WTC11 (cell line): ENCODE measurements around the gene EFCAB13. TPM values are rescaled to one million over a fixed set of nuclear protein-coding genes. Genes with fewer than 3 reads are reported as not detected.
A peak's percentile ranks its signal among the peaks of the same experiment; 100 is the strongest.

ENCODE experiments used
- ATF1 ChIP-seq: sonication (generic); formaldehyde crosslinking; IDR thresholded peaks from 2 replicates; pipeline ENCODE4 v1.8.1; 2023; ENCODE audit warnings: mild to moderate bottlenecking, moderate library complexity, missing genetic modification reagents
- CREM ChIP-seq: sonication (generic); formaldehyde crosslinking; IDR thresholded peaks from 2 replicates; pipeline ENCODE4 v1.8.1; 2022; ENCODE audit warnings: mild to moderate bottlenecking, missing genetic modification reagents, moderate library complexity
- GRHL2 ChIP-seq: fragments of 250-450 bp; sonication (Bioruptor Pico); IDR thresholded peaks from 2 replicates; pipeline ENCODE4 v1.8.0; 2022; ENCODE audit warnings: mild to moderate bottlenecking, moderate library complexity; ENCODE audit not compliant: insufficient replicate concordance, severe bottlenecking
- IRF2 ChIP-seq: sonication (generic); formaldehyde crosslinking; IDR thresholded peaks from 2 replicates; pipeline ENCODE4 v1.8.0; 2022; ENCODE audit warnings: low read depth, missing genetic modification reagents, borderline replicate concordance
- JUN ChIP-seq: sonication (generic); formaldehyde crosslinking; IDR thresholded peaks from 2 replicates; pipeline ENCODE4 v1.8.0; 2023; ENCODE audit warnings: mild to moderate bottlenecking, missing genetic modification reagents
- KAT7 ChIP-seq: sonication (generic); formaldehyde crosslinking; IDR thresholded peaks from 2 replicates; pipeline ENCODE4 v1.8.1; 2023; ENCODE audit warnings: missing genetic modification reagents, mild to moderate bottlenecking, borderline replicate concordance
- MYBL2 ChIP-seq: sonication (generic); formaldehyde crosslinking; IDR thresholded peaks from 2 replicates; pipeline ENCODE4 v1.8.1; 2023; ENCODE audit warnings: mild to moderate bottlenecking, moderate library complexity, missing genetic modification reagents
- NR1H2 ChIP-seq: sonication (generic); formaldehyde crosslinking; IDR thresholded peaks from 2 replicates; pipeline ENCODE4 v1.9.0; 2021; ENCODE audit warnings: mild to moderate bottlenecking, moderate library complexity, missing genetic modification reagents
- PRRX2 ChIP-seq: fragments of 250-450 bp; sonication (Bioruptor Pico); IDR thresholded peaks from 2 replicates; pipeline ENCODE4 v1.8.0; 2021; ENCODE audit warnings: mild to moderate bottlenecking
- RELA ChIP-seq: sonication (generic); formaldehyde crosslinking; IDR thresholded peaks from 2 replicates; pipeline ENCODE4 v1.8.1; 2022; ENCODE audit warnings: missing genetic modification reagents, mild to moderate bottlenecking, borderline replicate concordance
- RORB ChIP-seq: fragments of 250-450 bp; sonication (Bioruptor Pico); IDR thresholded peaks from 2 replicates; pipeline ENCODE4 v1.9.0; 2021; ENCODE audit warnings: mild to moderate bottlenecking
- SMAD3 ChIP-seq: sonication (generic); formaldehyde crosslinking; IDR thresholded peaks from 2 replicates; pipeline ENCODE4 v1.8.0; 2022; ENCODE audit warnings: missing genetic modification reagents, mild to moderate bottlenecking, borderline replicate concordance
- SMAD4 ChIP-seq: sonication (generic); formaldehyde crosslinking; IDR thresholded peaks from 2 replicates; pipeline ENCODE4 v1.8.0; 2022; ENCODE audit warnings: mild to moderate bottlenecking, missing genetic modification reagents
- SOX15 ChIP-seq: fragments of 250-450 bp; sonication (Bioruptor Pico); IDR thresholded peaks from 2 replicates; pipeline ENCODE4 v1.9.0; 2021; ENCODE audit warnings: mild to moderate bottlenecking
- SP1 ChIP-seq: sonication (generic); formaldehyde crosslinking; conservative IDR thresholded peaks from 2 replicates; pipeline ENCODE4 v1.8.1; 2022; ENCODE audit warnings: missing genetic modification reagents
- TP53 ChIP-seq: sonication (generic); formaldehyde crosslinking; IDR thresholded peaks from 2 replicates; pipeline ENCODE4 v1.8.1; 2023; ENCODE audit warnings: mild to moderate bottlenecking, missing genetic modification reagents
- ZBTB21 ChIP-seq: sonication (generic); formaldehyde crosslinking; IDR thresholded peaks from 2 replicates; pipeline ENCODE4 v1.8.1; 2023; ENCODE audit warnings: mild to moderate bottlenecking, missing genetic modification reagents, borderline replicate concordance
- ZNF138 ChIP-seq: sonication (generic); formaldehyde crosslinking; conservative IDR thresholded peaks from 2 replicates; pipeline ENCODE4 v1.8.1; 2022; ENCODE audit warnings: mild to moderate bottlenecking, moderate library complexity, missing genetic modification reagents
- ZNF219 ChIP-seq: sonication (generic); formaldehyde crosslinking; IDR thresholded peaks from 2 replicates; pipeline ENCODE4 v1.8.0; 2023; ENCODE audit warnings: missing genetic modification reagents, mild to moderate bottlenecking, borderline replicate concordance
- ZNF317 ChIP-seq: sonication (generic); formaldehyde crosslinking; IDR thresholded peaks from 2 replicates; pipeline ENCODE4 v1.8.1; 2023; ENCODE audit warnings: low read depth, mild to moderate bottlenecking, moderate library complexity, missing genetic modification reagents, borderline replicate concordance
- ZNF396 ChIP-seq: fragments of 250-450 bp; sonication (Bioruptor Pico); IDR thresholded peaks from 2 replicates; pipeline ENCODE4 v1.8.0; 2021; ENCODE audit warnings: mild to moderate bottlenecking, moderate library complexity, borderline replicate concordance
- ZNF671 ChIP-seq: fragments of 250-450 bp; sonication (Bioruptor Pico); IDR thresholded peaks from 2 replicates; pipeline ENCODE4 v1.8.0; 2021; ENCODE audit warnings: mild to moderate bottlenecking
- total RNA-seq: library from RNA; stranded (reverse); gene quantifications from 3 replicates; pipeline ENCODE4 v1.2.3, GENCODE V29; 2021
- TF ChIP-seq, protein P1 (sequence below): sonication (generic); formaldehyde crosslinking; IDR thresholded peaks from 2 replicates; pipeline ENCODE4 v1.8.1; 2023; ENCODE audit warnings: mild to moderate bottlenecking, missing genetic modification reagents
- TF ChIP-seq, protein P2 (sequence below): sonication (generic); formaldehyde crosslinking; IDR thresholded peaks from 2 replicates; pipeline ENCODE4 v1.8.0; 2022; ENCODE audit warnings: mild to moderate bottlenecking, missing genetic modification reagents
- TF ChIP-seq, protein P3 (sequence below): sonication (generic); formaldehyde crosslinking; IDR thresholded peaks from 2 replicates; pipeline ENCODE4 v1.8.1; 2022; ENCODE audit warnings: low read depth, missing genetic modification reagents, borderline replicate concordance
- TF ChIP-seq, protein P4 (sequence below): sonication (generic); formaldehyde crosslinking; IDR thresholded peaks from 2 replicates; pipeline ENCODE4 v1.8.1; 2023; ENCODE audit warnings: mild to moderate bottlenecking, missing genetic modification reagents, moderate library complexity
- TF ChIP-seq, protein P5 (sequence below): sonication (generic); formaldehyde crosslinking; IDR thresholded peaks from 2 replicates; pipeline ENCODE4 v1.8.1; 2022; ENCODE audit warnings: low read depth, mild to moderate bottlenecking, moderate library complexity, missing genetic modification reagents, borderline replicate concordance
- TF ChIP-seq, protein P6 (sequence below): sonication (generic); formaldehyde crosslinking; IDR thresholded peaks from 2 replicates; pipeline ENCODE4 v1.8.0; 2023; ENCODE audit warnings: missing genetic modification reagents
- TF ChIP-seq, protein P7 (sequence below): sonication (generic); formaldehyde crosslinking; IDR thresholded peaks from 2 replicates; pipeline ENCODE4 v1.8.1; 2022; ENCODE audit warnings: mild to moderate bottlenecking, moderate library complexity, missing genetic modification reagents
- TF ChIP-seq, protein P8 (sequence below): fragments of 250-450 bp; sonication (Bioruptor Pico); IDR thresholded peaks from 2 replicates; pipeline ENCODE4 v2.1.2; 2022; ENCODE audit warnings: mild to moderate bottlenecking, moderate library complexity

The EFCAB13 gene
- total RNA-seq, 1 experiment from 2014 or later = 3.5 TPM

DNA sequence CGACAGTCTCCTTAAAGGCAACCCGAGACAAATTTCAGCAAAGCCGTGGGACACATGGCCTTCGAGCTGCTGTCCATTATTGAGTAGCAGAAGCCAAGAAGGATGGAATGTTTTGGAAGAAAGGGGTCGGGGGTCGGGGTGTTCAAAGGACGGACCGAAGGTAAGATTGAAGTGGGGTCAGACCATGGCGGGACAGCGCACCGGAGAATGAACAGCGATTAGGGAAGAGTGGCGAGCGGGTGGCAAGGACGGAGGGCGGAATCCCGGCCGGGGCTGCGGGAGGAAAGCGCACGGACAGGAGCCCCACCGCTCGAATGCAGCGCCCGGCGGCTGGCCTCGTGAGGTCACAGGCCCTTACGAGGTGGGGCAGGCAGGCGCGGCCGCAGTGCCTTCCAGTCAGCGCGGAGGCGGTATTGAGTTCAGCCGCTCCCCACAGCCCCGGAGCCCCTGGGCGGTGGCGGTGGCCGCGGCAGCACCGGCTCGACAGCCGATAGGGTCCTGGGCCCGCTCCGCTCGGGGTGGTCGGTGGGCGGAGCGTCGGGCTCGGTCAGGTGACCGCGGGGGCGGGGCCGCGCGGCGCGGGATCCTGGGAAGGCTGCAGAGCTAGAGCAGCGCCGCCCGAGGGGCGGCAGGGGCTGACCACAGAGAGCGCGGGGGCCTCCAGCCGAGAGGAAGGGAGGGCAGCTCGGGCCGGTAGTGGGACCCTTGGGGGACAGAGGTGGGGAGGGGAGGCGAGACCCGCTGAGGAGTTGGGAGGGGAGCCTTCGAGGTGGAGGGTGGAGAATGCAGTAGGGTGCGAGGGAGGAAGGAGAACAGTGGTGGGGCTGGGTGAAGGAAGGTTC, at the start of gene EFCAB13 (continued):
- TF ChIP-seq, protein P1, sequence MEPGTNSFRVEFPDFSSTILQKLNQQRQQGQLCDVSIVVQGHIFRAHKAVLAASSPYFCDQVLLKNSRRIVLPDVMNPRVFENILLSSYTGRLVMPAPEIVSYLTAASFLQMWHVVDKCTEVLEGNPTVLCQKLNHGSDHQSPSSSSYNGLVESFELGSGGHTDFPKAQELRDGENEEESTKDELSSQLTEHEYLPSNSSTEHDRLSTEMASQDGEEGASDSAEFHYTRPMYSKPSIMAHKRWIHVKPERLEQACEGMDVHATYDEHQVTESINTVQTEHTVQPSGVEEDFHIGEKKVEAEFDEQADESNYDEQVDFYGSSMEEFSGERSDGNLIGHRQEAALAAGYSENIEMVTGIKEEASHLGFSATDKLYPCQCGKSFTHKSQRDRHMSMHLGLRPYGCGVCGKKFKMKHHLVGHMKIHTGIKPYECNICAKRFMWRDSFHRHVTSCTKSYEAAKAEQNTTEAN (CRISPR knock-in tag) = peak; percentile 96
- TF ChIP-seq, protein P2, sequence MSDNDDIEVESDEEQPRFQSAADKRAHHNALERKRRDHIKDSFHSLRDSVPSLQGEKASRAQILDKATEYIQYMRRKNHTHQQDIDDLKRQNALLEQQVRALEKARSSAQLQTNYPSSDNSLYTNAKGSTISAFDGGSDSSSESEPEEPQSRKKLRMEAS (CRISPR knock-in tag) = peak; percentile 97
- no peak for TF ChIP-seq RORB (CRISPR knock-in tag)
- TF ChIP-seq IRF2 (CRISPR knock-in tag) = 0 out of 2 replicates have a peak, but pooled peaks have one; percentile 55
- TF ChIP-seq ZNF671 (CRISPR knock-in tag) = no peak
- TF ChIP-seq ZBTB21 (CRISPR knock-in tag) = peak; percentile 89; the same call in 1 of the 2 replicates
- peak; percentile 68 for TF ChIP-seq SMAD4
- peak; percentile 94 for TF ChIP-seq RELA
- TF ChIP-seq, protein P3, sequence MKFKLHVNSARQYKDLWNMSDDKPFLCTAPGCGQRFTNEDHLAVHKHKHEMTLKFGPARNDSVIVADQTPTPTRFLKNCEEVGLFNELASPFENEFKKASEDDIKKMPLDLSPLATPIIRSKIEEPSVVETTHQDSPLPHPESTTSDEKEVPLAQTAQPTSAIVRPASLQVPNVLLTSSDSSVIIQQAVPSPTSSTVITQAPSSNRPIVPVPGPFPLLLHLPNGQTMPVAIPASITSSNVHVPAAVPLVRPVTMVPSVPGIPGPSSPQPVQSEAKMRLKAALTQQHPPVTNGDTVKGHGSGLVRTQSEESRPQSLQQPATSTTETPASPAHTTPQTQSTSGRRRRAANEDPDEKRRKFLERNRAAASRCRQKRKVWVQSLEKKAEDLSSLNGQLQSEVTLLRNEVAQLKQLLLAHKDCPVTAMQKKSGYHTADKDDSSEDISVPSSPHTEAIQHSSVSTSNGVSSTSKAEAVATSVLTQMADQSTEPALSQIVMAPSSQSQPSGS (CRISPR knock-in tag) = no peak
- peak; percentile 45; the same call in 1 of the 2 replicates for TF ChIP-seq ZNF317
- peak; percentile 85; the same call in 1 of the 2 replicates for TF ChIP-seq CREM (CRISPR knock-in tag)
- peak; percentile 98 for TF ChIP-seq SP1 (CRISPR knock-in tag)
- no peak for TF ChIP-seq SOX15
- TF ChIP-seq, protein P4, sequence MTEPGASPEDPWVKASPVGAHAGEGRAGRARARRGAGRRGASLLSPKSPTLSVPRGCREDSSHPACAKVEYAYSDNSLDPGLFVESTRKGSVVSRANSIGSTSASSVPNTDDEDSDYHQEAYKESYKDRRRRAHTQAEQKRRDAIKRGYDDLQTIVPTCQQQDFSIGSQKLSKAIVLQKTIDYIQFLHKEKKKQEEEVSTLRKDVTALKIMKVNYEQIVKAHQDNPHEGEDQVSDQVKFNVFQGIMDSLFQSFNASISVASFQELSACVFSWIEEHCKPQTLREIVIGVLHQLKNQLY (CRISPR knock-in tag) = no peak
- TF ChIP-seq NR1H2 (CRISPR knock-in tag) = 0 out of 2 replicates have a peak, but pooled peaks have one; percentile 74
- peak; percentile 95 for TF ChIP-seq TP53 (CRISPR knock-in tag)
- TF ChIP-seq, protein P5, sequence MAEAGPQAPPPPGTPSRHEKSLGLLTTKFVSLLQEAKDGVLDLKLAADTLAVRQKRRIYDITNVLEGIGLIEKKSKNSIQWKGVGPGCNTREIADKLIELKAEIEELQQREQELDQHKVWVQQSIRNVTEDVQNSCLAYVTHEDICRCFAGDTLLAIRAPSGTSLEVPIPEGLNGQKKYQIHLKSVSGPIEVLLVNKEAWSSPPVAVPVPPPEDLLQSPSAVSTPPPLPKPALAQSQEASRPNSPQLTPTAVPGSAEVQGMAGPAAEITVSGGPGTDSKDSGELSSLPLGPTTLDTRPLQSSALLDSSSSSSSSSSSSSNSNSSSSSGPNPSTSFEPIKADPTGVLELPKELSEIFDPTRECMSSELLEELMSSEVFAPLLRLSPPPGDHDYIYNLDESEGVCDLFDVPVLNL (CRISPR knock-in tag) = peak; percentile 69; the same call in 1 of the 2 replicates
- peak; percentile 91 for TF ChIP-seq ZNF219 (CRISPR knock-in tag)
- TF ChIP-seq, protein P6, sequence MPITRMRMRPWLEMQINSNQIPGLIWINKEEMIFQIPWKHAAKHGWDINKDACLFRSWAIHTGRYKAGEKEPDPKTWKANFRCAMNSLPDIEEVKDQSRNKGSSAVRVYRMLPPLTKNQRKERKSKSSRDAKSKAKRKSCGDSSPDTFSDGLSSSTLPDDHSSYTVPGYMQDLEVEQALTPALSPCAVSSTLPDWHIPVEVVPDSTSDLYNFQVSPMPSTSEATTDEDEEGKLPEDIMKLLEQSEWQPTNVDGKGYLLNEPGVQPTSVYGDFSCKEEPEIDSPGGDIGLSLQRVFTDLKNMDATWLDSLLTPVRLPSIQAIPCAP (CRISPR knock-in tag) = peak; percentile 93
- TF ChIP-seq, protein P7, sequence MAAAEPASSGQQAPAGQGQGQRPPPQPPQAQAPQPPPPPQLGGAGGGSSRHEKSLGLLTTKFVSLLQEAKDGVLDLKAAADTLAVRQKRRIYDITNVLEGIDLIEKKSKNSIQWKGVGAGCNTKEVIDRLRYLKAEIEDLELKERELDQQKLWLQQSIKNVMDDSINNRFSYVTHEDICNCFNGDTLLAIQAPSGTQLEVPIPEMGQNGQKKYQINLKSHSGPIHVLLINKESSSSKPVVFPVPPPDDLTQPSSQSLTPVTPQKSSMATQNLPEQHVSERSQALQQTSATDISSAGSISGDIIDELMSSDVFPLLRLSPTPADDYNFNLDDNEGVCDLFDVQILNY (CRISPR knock-in tag) = peak; percentile 97
- TF ChIP-seq ZNF396 (CRISPR knock-in tag) = no peak
- TF ChIP-seq MYBL2 (CRISPR knock-in tag) = peak; percentile 95; the same call in 1 of the 2 replicates
- TF ChIP-seq, protein P8, sequence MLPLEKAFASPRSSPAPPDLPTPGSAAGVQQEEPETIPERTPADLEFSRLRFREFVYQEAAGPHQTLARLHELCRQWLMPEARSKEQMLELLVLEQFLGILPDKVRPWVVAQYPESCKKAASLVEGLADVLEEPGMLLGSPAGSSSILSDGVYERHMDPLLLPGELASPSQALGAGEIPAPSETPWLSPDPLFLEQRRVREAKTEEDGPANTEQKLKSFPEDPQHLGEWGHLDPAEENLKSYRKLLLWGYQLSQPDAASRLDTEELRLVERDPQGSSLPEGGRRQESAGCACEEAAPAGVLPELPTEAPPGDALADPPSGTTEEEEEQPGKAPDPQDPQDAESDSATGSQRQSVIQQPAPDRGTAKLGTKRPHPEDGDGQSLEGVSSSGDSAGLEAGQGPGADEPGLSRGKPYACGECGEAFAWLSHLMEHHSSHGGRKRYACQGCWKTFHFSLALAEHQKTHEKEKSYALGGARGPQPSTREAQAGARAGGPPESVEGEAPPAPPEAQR (CRISPR knock-in tag) = no peak
- no peak for TF ChIP-seq KAT7 (CRISPR knock-in tag)
- TF ChIP-seq GRHL2 (CRISPR knock-in tag) = no peak
- TF ChIP-seq JUN (CRISPR knock-in tag) = peak; percentile 90
- TF ChIP-seq ZNF138 (CRISPR knock-in tag) = peak; percentile 94
- no peak for TF ChIP-seq PRRX2 (CRISPR knock-in tag)
- TF ChIP-seq ATF1 (CRISPR knock-in tag) = no peak
- peak; percentile 71; the same call in 1 of the 2 replicates for TF ChIP-seq SMAD3
